HAP-1 (cell line): ENCODE measurements around the gene PACSIN2.

ENCODE experiments used
- DNase-seq, 2 experiments: peaks; one replicate each; pipeline ENCODE4 v3.0.0-alpha.2; 2016 to 2020; ENCODE audit warnings: low spot score in 2 of 2
- H3K27me3 ChIP-seq: fragments of 250-450 bp; sonication (Bioruptor Pico); 2 replicates; pipeline ENCODE4 v1.5.1; 2020; ENCODE audit warnings: low read depth, mild to moderate bottlenecking, moderate library complexity
- H3K36me3 ChIP-seq: fragments of 250-450 bp; sonication (Bioruptor Pico); replicated peaks from 2 replicates; pipeline ENCODE4 v1.5.1; 2020; ENCODE audit warnings: mild to moderate bottlenecking
- H3K4me1 ChIP-seq: fragments of 250-450 bp; sonication (Bioruptor Pico); 2 replicates; pipeline ENCODE4 v1.5.1; 2020; ENCODE audit warnings: mild to moderate bottlenecking
- H3K4me3 ChIP-seq: fragments of 250-450 bp; sonication (Bioruptor Pico); 2 replicates; pipeline ENCODE4 v1.5.1; 2020; ENCODE audit warnings: mild to moderate bottlenecking, moderate library complexity
- H3K9me3 ChIP-seq: fragments of 250-450 bp; sonication (Bioruptor Pico); 2 replicates; pipeline ENCODE4 v1.5.1; 2020; ENCODE audit warnings: mild to moderate bottlenecking, moderate library complexity
- in situ Hi-C: fragments of 300-500 bp; cut with MboI; formaldehyde crosslinking; loops from 3 replicates; pipeline ENCODE4 v1.14.3; 2020; ENCODE audit warnings: low sequenced_read_pairs, inconsistent platforms, mixed read lengths

Gene PACSIN2

DNA sequence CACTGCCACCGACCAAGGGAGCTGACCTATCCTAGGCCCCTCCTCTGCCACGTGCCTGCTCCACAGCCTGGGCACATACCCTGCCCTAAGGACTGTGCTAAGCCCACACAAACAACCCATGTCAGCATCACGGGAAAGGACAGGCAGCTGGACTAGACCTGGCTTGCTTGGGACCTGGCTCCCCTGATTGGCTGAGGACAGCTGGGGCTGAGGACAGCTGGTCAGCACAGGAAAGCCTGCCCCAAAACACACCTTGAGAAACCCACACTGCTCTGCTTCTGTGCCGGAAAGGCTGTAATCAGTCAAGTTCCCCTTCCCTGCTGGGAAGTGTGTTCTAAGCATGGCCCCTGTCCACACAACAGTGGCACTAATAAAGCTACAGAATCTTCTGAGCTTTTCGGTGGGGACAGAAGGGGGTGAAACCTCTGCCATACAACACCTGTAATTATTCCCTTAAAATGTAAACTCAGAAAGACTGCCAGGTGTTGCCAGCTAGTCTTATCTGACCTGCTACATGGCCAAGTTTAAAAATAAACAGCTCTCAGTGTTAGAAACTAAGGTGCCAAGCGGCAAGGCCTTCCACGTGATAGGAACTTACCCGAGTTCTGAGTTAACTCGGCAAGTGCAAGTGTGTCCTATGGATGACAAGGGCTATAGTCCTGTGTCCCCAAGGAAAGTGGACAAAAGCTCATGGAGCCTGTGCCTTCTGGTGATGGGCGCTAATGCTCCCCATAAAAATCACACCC, 122.2 kb downstream of the PACSIN2 start:
- DNase-seq: no peak
- no peaks in the 10 kb centered on the region for H3K9me3 ChIP-seq
- peaks cover 8% of the 10 kb centered on the region; the same call in 1 of the 2 replicates for H3K4me1 ChIP-seq
- H3K36me3 ChIP-seq: peaks cover 14% of the 10 kb centered on the region
- H3K27me3 ChIP-seq: no peaks in the 10 kb centered on the region
- in situ Hi-C loops: no loop called here
- H3K4me3 ChIP-seq: no peak overlapping the region

DNA sequence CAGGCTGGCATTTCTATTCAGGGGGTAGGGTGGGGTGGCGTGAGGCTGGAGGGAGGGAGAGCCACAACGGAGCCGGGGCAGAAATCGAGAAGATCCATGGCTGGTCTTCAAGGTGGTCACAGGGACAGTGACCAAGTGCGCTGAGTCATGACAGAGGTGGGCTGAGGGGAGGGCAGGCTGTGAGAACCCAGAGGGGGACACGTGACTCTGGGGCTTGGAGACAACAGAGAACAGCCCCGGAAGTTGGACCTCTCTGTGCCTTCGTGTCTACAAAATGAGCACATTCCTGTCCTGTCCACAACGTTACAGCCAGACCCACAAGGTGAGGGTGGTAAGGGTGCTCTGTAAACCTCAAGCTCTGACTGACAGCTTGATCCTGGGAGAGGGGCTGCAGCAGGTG, 122.8 kb downstream of the PACSIN2 start:
- Histone ChIP-seq H3K27me3 (no peaks in the 10 kb centered on the region), H3K36me3 (peaks cover 16% of the 10 kb centered on the region), H3K9me3 (no peaks in the 10 kb centered on the region), H3K4me3 (no peak overlapping the region), H3K4me1 (peaks cover 8% of the 10 kb centered on the region; the same call in 1 of the 2 replicates)
- no peak for DNase-seq
- in situ Hi-C loops: no loop called here

DNA sequence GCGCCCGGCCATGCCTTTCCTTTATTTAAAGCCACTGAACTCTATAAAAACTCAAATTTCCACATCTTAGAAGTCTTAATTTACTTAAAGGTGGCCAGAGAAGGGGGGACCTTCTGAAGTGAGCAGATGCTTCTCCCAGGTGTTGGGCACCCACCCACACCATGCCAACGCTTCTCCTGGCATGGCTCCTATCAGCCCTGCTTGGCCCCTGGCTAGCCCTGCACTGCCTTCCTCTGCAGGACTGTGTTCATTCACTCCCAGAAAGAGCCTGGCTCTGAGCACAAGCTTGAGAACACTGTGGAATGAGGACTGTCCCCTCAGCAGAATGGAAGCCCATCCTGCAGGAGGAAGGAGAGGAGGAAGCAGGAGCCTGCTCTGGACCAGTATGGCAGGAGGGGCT, 123.3 kb downstream of the PACSIN2 start:
- no peak for DNase-seq
- in situ Hi-C loops: no loop called here
- Histone ChIP-seq H3K36me3 (peaks cover 19% of the 10 kb centered on the region), H3K9me3 (no peaks in the 10 kb centered on the region), H3K4me3 (no peak overlapping the region), H3K4me1 (peaks cover 8% of the 10 kb centered on the region; the same call in 1 of the 2 replicates), H3K27me3 (no peaks in the 10 kb centered on the region)

DNA sequence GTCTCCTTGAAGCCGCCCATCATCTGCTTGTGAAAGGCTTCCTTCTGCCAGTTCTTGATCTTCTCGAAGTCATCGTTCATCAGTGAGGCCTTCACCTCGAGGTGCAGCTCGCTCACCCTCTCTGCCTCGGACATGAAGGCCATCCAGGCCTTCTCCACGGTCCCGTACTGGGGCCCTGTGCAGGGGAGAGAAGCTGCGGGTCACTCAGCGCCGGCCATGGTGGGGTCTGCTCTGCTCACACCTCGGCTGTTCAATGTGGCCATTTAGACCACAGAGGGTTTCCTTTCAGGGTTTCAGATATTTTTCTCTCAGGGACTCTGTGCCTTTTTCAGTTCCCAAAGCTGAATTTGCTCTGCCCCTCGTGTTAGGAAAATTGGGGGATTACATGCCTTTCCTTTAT, 123.9 kb downstream of the PACSIN2 start:
- no peaks in the 10 kb centered on the region for H3K27me3 ChIP-seq
- H3K9me3 ChIP-seq: no peaks in the 10 kb centered on the region
- peaks cover 8% of the 10 kb centered on the region; the same call in 1 of the 2 replicates for H3K4me1 ChIP-seq
- in situ Hi-C loops: no loop called here
- no peak for DNase-seq
- H3K36me3 ChIP-seq: peaks cover 19% of the 10 kb centered on the region
- no peak overlapping the region for H3K4me3 ChIP-seq

DNA sequence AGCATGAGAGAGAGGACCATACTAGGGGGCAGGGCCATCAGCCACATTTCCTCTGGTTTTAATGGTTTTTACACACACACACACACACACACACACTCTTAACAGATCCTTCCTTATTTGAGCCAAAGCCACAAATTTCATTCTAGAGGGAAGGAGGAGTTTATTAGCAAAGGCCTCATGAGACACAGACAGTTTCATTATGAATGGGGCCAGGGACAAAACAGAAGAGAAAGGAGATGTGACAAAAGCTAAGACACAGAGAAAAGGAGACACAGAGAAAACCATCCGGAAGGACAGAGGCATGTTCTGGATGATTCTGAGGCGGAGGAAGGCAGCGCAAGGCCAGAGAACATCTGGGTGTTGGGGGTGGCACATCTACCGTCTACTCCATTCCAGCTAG, 125.6 kb downstream of the PACSIN2 start:
- H3K4me1 ChIP-seq: no peaks in the 10 kb centered on the region
- DNase-seq: no peak
- H3K9me3 ChIP-seq: no peaks in the 10 kb centered on the region
- no peaks in the 10 kb centered on the region for H3K27me3 ChIP-seq
- H3K36me3 ChIP-seq: peaks cover 19% of the 10 kb centered on the region
- H3K4me3 ChIP-seq: no peak overlapping the region
- in situ Hi-C loops: no loop called here

DNA sequence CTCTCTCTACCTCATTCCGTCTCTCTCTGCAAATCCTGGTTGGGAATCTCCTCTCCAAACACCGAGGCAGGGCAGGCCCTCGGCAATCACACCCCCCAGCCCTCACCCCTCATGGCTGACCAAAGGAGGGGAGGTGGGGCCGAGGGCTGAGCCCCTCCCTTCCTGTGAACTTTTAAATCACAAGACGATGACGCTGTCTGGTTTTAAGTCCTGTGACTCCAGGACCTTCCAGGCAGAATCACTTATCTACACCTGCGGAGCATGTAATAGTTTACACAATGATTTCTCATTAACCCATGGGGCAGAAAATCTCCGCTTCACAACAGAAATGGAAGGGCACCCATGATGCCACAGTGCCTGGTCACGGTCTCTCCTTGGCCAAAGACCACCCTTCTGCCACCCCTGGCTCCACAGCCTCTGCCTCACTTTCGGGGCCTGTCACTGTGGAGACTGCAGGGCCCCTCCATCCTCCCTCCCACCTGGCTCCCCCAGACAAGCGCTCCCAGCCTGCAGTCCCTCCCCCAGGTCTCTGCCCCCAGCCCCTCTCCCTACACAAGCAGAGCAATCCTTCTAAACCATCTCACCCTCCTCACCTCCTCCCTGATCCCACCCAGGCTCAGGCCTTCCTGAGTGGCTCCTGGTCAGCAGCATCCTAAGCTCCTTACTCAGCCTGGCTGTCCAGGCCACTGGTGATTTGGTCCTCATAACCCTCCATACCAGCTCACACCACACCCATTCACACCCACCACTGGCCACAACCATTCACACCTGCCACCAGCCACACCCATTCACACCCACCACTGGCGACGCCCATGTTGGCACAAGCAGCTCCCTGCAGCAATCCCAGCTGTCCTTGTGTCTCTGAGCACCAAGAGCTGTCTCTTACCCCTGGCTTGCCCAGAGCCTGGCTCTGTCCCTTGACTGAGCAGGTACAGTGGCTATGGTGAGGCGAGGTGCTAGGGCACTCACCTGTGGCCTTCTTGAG, 127.1 kb downstream of the PACSIN2 start:
- no peaks in the 10 kb centered on the region for H3K27me3 ChIP-seq
- DNase-seq: no peak
- in situ Hi-C loops: no loop called here
- no peaks in the 10 kb centered on the region for H3K4me1 ChIP-seq
- peaks cover 30% of the 10 kb centered on the region for H3K36me3 ChIP-seq
- no peaks in the 10 kb centered on the region for H3K9me3 ChIP-seq
- no peak overlapping the region for H3K4me3 ChIP-seq

DNA sequence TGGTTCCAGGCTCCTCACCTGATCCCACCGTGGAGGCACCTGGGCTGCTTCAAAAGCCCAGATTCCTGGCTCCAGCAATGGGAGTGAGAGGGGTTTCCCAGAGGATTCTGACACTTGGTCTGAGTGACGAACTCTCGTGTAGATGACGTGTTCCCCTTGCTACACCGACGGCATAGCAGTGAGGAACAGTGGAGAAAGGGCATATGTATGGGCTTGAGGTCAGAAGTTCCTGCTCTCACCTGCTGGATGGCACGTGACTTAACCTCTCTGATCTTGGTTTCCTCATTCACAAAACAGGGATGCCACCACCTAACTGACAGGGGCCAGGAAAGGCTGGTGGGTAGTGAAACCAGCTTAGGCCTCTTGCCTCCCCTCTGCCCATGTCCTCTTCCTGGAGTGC, 127.8 kb downstream of the PACSIN2 start:
- Histone ChIP-seq H3K4me1 (no peaks in the 10 kb centered on the region), H3K36me3 (peaks cover 35% of the 10 kb centered on the region), H3K4me3 (no peak overlapping the region), H3K9me3 (no peaks in the 10 kb centered on the region), H3K27me3 (no peaks in the 10 kb centered on the region)
- no peak for DNase-seq
- in situ Hi-C loops: no loop called here

DNA sequence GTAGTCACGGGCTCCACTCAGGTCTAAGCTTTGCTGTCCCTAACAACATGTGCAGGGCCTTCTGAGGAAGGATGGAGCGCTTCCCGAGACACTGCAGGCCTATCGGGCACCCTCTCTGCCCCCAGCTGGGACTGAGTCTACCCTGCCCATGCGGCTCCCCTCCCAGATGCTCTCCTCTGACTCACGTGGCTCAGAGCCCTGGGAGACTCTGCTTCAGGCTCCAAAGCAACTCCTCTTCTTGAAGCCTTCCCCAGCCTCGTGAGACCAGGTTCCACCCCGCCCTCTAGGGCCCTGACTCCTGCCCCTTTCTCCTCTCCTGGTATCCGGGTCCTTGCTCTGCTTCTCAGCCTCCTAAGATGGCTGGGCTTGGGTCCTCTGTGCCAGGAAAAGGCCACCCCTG, 129.5 kb downstream of the PACSIN2 start:
- H3K9me3 ChIP-seq: no peaks in the 10 kb centered on the region
- no peaks in the 10 kb centered on the region for H3K4me1 ChIP-seq
- in situ Hi-C loops: no loop called here
- H3K36me3 ChIP-seq: peaks cover 32% of the 10 kb centered on the region
- H3K27me3 ChIP-seq: no peaks in the 10 kb centered on the region
- no peak overlapping the region for H3K4me3 ChIP-seq
- DNase-seq: no peak

DNA sequence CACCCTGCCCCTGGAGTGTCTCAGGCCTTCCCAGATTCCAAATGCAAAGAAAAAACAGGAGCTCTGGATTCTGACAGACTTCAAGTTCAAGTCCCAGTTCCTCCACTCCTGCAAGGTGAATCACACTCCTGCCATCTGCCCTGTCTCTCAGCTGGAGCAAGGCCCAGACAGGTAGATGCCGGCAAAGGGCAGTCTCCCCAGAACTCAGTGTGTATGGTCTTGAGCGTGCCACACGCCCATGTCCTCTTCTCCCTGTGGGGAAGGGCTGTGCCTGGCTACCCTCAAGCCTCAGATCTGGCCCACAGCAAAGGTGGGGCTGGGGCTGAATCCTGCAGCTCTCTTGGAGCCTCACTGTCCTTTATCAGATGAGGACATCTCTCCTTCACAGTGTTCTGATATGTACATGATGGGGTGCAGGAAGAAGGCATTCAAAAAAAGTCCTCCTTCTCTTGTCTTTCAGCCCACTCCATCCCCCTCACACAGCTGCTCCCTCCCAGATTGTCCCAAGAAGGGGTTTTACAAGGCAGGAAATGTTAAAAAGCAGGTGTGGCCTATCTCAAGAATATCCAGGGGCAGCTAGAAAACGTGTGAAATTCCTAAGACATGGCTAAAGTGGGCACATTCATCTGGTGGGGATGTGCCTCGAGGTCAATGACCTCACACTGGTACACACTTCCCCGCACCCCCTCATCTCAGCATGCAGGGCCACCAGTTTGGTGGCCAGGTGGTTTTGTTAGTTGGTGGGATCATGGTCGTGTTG, 130.2 kb downstream of the PACSIN2 start:
- Histone ChIP-seq H3K4me1 (no peaks in the 10 kb centered on the region), H3K36me3 (peaks cover 35% of the 10 kb centered on the region), H3K4me3 (no peak overlapping the region), H3K9me3 (no peaks in the 10 kb centered on the region), H3K27me3 (no peaks in the 10 kb centered on the region)
- in situ Hi-C loops: no loop called here
- DNase-seq: no peak

DNA sequence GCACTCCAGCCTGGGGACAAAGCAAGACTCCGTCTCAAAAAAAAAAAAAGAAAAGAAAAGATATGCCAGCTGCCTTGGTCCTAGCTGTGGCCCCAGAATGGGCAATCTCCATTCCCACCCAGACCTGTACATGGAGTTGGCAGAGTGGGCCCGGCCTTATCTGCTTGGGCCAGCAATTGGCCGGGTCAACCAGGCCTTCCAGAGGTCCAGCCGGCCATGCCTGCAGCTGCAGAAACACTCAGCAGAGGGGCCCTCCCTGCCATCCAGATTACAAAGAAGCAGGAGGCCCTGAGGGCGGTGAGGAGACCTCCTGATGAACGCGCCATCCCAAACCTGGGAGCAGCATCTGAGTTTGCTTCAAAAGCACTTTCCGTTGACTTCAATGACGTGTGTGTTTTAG, 131.0 kb downstream of the PACSIN2 start:
- Histone ChIP-seq H3K36me3 (peaks cover 35% of the 10 kb centered on the region), H3K4me3 (no peak overlapping the region), H3K9me3 (no peaks in the 10 kb centered on the region), H3K4me1 (no peaks in the 10 kb centered on the region), H3K27me3 (no peaks in the 10 kb centered on the region)
- no peak for DNase-seq
- in situ Hi-C loops: no loop called here

DNA sequence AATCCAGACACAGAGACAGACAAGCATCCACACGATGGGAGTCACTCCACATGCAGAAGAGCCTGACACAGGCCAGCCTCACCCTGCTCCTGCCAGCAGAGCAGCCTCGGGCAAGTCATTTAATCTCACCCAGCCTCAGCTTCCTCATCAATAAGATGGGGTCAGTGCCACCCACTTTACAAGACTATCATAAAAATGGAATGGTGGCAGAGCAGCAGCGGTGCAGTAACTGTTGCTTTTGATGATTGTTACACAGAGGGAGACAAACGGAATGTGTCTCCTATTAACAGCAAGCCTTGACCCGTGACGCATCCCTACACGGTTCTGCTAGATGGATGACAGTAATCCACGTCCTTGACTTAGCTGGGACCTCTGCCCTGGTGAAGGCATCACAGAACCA, 131.8 kb downstream of the PACSIN2 start:
- Histone ChIP-seq H3K36me3 (peaks cover 33% of the 10 kb centered on the region), H3K9me3 (no peaks in the 10 kb centered on the region), H3K4me1 (no peaks in the 10 kb centered on the region), H3K27me3 (no peaks in the 10 kb centered on the region), H3K4me3 (no peak overlapping the region)
- in situ Hi-C loops: no loop called here
- no peak for DNase-seq

DNA sequence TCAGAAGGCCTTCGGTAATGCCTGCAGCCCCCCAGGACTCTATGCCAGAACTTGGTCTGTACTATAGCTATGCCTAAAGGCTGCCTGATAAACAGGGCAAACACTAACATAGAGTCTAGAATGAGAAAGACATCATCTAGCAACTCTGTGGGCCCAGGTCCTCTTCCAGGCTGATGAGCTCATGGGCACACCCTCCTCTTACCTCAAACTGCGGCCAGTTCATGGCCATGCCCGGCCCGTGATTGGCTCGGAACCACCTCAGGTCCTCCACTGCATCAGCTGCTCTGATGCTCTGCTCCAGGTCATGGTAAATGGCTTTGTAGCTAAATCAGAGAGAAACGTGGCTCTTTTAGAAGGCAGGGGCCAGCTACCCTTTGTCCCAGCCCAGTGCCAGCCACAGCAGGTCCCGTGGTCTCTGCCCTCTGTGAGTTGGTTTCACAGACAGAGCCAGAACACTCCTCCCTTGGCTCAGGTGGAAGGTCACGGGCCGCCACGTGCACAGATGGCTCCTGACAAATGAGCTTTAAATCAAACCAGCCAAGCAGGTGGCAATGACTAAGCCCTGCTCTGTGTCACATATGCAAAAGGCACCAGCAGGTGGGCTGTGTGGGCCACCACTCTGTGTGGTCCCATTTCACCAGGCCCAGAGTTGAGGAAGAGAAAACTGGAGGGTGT, 132.8 kb downstream of the PACSIN2 start:
- no peak for DNase-seq
- Histone ChIP-seq H3K4me1 (no peaks in the 10 kb centered on the region), H3K36me3 (peaks cover 30% of the 10 kb centered on the region)

DNA sequence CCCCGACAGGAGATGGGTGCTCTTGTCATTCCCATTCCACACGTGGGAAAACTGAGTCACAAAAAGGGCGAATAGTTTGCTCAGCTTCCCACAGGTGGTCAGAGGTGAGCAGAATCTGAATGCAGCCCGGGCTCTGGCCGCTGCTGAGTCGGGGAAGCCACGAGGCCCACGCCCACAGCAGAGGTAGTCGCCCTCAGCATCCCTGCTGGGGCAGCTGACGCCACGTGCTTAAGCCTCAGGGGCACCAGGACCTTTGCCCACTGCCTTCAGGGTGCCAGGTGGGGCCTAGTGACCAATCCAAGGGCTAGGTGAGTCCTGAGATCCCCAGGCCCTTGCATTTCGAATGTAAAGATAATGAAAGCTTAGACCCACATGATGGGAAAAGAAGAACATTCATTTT, 133.7 kb downstream of the PACSIN2 start:
- H3K36me3 ChIP-seq: peaks cover 31% of the 10 kb centered on the region

More for the DNA sequence above, 132.8 kb downstream of the PACSIN2 start:
- in situ Hi-C loops: no loop called here
- no peaks in the 10 kb centered on the region for H3K9me3 ChIP-seq
- no peak overlapping the region for H3K4me3 ChIP-seq
- H3K27me3 ChIP-seq: no peaks in the 10 kb centered on the region

More for the DNA sequence above, 133.7 kb downstream of the PACSIN2 start:
- in situ Hi-C loops: no loop called here
- no peaks in the 10 kb centered on the region for H3K4me1 ChIP-seq
- H3K27me3 ChIP-seq: no peaks in the 10 kb centered on the region
- DNase-seq: no peak
- no peak overlapping the region for H3K4me3 ChIP-seq
- no peaks in the 10 kb centered on the region for H3K9me3 ChIP-seq
